Mesothelial cell of epicardium (in vitro differentiated cells): ENCODE results near the gene GCC2. TPM values are rescaled to one million over a fixed set of nuclear protein-coding genes. Genes with fewer than 3 reads are reported as not detected.
"Not testable (repeated sequence)": the region's sequence is repeated elsewhere in the genome, so short reads cannot be mapped to it uniquely, and the experiment has no call there.

Experiments
- DNase-seq, 2 experiments: peaks; one replicate each; pipeline ENCODE4 v3.0.0; 2021; ENCODE audit warnings: low spot score in 2 of 2; ENCODE audit not compliant: unreplicated experiment in 2 of 2
- H3K27ac Mint-ChIP-seq: 2 replicates; pipeline ENCODE4 v1.8.0; 2021; ENCODE audit warnings: mixed read lengths
- H3K27me3 Mint-ChIP-seq: 2 replicates; pipeline ENCODE4 v1.8.0; 2021; ENCODE audit warnings: low read depth, mixed read lengths
- H3K36me3 Mint-ChIP-seq: 2 replicates; pipeline ENCODE4 v1.8.0; 2021; ENCODE audit warnings: mixed read lengths
- H3K4me1 Mint-ChIP-seq: 2 replicates; pipeline ENCODE4 v1.8.0; 2021; ENCODE audit warnings: mixed read lengths
- H3K4me3 Mint-ChIP-seq: 2 replicates; pipeline ENCODE4 v1.8.0; 2021; ENCODE audit warnings: mild to moderate bottlenecking, moderate library complexity, mixed read lengths
- H3K9me3 Mint-ChIP-seq: 2 replicates; pipeline ENCODE4 v1.8.0; 2021; ENCODE audit warnings: mixed read lengths
- CTCF ChIP-seq: fragments of 200-600 bp; sonication (generic); IDR thresholded peaks from one replicate; pipeline ENCODE4 v1.5.0; 2021; ENCODE audit warnings: antibody characterized with exemption; ENCODE audit not compliant: unreplicated experiment
- total RNA-seq: library from RNA; stranded (reverse); gene quantifications from 3 replicates; pipeline ENCODE4 v1.2.1, GENCODE V29; 2021

Gene GCC2
- total RNA-seq, 1 donor from 2014 or later = 44.2 TPM

- no peaks in the 10 kb centered on the region for H3K4me1 Mint-ChIP-seq
- H3K4me3 Mint-ChIP-seq = no peak overlapping the region
- DNase-seq = no peak
- H3K27ac Mint-ChIP-seq = no peak overlapping the region
- TF ChIP-seq CTCF = no peak
- no peaks in the 10 kb centered on the region for H3K9me3 Mint-ChIP-seq
- H3K27me3 Mint-ChIP-seq = no peaks in the 10 kb centered on the region
- H3K36me3 Mint-ChIP-seq = peaks cover 23% of the 10 kb centered on the region
Measured at GRCh38 chr2:108492364-108492763, 43.4 kb downstream of the GCC2 start.

GRCh38 chr2:108496167-108496566, 47.2 kb downstream of the GCC2 start:
- not testable (repeated sequence) for H3K4me3 Mint-ChIP-seq, H3K4me1 Mint-ChIP-seq, H3K27me3 Mint-ChIP-seq, DNase-seq, H3K27ac Mint-ChIP-seq, H3K9me3 Mint-ChIP-seq
- H3K36me3 Mint-ChIP-seq = peaks cover 29% of the 10 kb centered on the region

- H3K4me1 Mint-ChIP-seq, H3K27ac Mint-ChIP-seq, H3K27me3 Mint-ChIP-seq, H3K4me3 Mint-ChIP-seq, DNase-seq: not testable (repeated sequence)
- Mint-ChIP-seq H3K9me3 (peaks cover 10% of the 10 kb centered on the region), H3K36me3 (peaks cover 42% of the 10 kb centered on the region)
Measured at GRCh38 chr2:108507620-108508019, 58.6 kb downstream of the GCC2 start.

- H3K4me1 Mint-ChIP-seq, H3K4me3 Mint-ChIP-seq, H3K27ac Mint-ChIP-seq, H3K9me3 Mint-ChIP-seq, H3K27me3 Mint-ChIP-seq, DNase-seq: not testable (repeated sequence)
- H3K36me3 Mint-ChIP-seq = peaks cover 15% of the 10 kb centered on the region
Measured at GRCh38 chr2:108512431-108512830, 63.4 kb downstream of the GCC2 start.

- not testable (repeated sequence) for H3K27me3 Mint-ChIP-seq, H3K27ac Mint-ChIP-seq, H3K4me3 Mint-ChIP-seq, H3K4me1 Mint-ChIP-seq, DNase-seq
- peaks cover 22% of the 10 kb centered on the region for H3K36me3 Mint-ChIP-seq
- peaks cover 18% of the 10 kb centered on the region for H3K9me3 Mint-ChIP-seq
Measured at GRCh38 chr2:108514478-108514877, 65.5 kb downstream of the GCC2 start.

GRCh38 chr2:108524688-108525087, 75.7 kb downstream of the GCC2 start:
- not testable (repeated sequence) for H3K4me3 Mint-ChIP-seq, H3K36me3 Mint-ChIP-seq, DNase-seq, H3K4me1 Mint-ChIP-seq, H3K27me3 Mint-ChIP-seq, H3K27ac Mint-ChIP-seq, H3K9me3 Mint-ChIP-seq

GRCh38 chr2:108525258-108525657, 76.3 kb downstream of the GCC2 start:
- H3K4me3 Mint-ChIP-seq, H3K36me3 Mint-ChIP-seq, H3K4me1 Mint-ChIP-seq, H3K9me3 Mint-ChIP-seq, DNase-seq, H3K27me3 Mint-ChIP-seq, H3K27ac Mint-ChIP-seq: not testable (repeated sequence)

- no peak for DNase-seq
- H3K4me1 Mint-ChIP-seq = peaks cover 23% of the 10 kb centered on the region
- H3K4me3 Mint-ChIP-seq = no peak overlapping the region
- no peaks in the 10 kb centered on the region for H3K27me3 Mint-ChIP-seq
- H3K9me3 Mint-ChIP-seq = no peaks in the 10 kb centered on the region
- H3K27ac Mint-ChIP-seq = no peak overlapping the region
- no peaks in the 10 kb centered on the region for H3K36me3 Mint-ChIP-seq
- TF ChIP-seq CTCF = no peak
Measured at GRCh38 chr2:108531674-108532055, 82.7 kb downstream of the GCC2 start.

GRCh38 chr2:108533832-108534583, 85.0 kb downstream of the GCC2 start, which contains the start of gene LIMS1:
TSS of gene LIMS1 (plus strand) at chr2:108534470. CDS start at chr2:108534563, 93 bp downstream.
- no peaks in the 10 kb centered on the region for H3K9me3 Mint-ChIP-seq
- no peaks in the 10 kb centered on the region for H3K36me3 Mint-ChIP-seq
- no peaks in the 10 kb centered on the region for H3K27me3 Mint-ChIP-seq
- H3K27ac Mint-ChIP-seq = peak within 1 kb of the TSS; percentile 99
- H3K4me1 Mint-ChIP-seq = peaks cover 37% of the 10 kb centered on the region
- peak within 1 kb of the TSS; percentile 97 for H3K4me3 Mint-ChIP-seq
- TF ChIP-seq CTCF = no peak
- DNase-seq = peak; percentile 89 to 90
